ENCODE results near the gene MMP23B. TPM values are rescaled to one million over a fixed set of nuclear protein-coding genes. Genes with fewer than 3 reads are reported as not detected.
A peak's percentile ranks its signal among the peaks of the same experiment; 100 is the strongest.
"Not testable (repeated sequence)": the region's sequence is repeated elsewhere in the genome, so short reads cannot be mapped to it uniquely, and the experiment has no call there.

MMP23B gene
- total and polyA plus RNA-seq, 5 donors from 2014 or later = 0.18 to 4.1 (median 0.21) TPM; not detected in 2

DNA sequence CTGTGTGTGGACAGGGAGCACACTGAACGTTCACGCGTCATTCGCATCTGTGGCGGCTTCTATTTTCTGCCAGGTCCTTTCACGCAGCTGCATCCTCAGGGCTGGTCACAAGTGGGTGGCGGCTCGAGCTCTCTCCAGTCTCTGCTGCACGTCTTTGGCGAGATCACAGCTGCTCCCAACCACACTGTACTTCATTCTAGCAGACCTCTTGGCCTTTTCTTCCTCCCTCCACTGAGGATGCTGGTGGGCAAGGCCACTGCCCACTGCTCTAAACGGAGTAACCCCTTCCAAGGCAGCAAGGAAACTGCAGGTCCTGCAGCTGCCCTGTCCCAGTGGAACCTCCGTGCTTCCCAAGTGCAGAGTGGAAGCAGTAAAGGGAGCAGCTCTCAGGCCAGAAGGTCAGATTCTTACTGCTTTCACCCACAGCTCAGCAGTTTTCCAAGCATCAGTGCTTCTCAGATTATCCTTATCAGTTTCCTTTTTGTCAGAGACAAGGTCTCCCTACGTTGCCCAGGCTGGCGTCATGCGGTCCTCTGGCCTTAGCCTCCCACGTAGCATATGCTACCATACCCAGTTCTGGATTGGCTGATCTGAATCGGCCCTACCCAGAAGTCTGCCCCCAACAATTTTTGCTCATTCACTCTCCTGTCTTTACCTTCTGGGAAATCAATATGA lies 15.7 kb downstream of the MMP23B start:
- H3K36me3 ChIP-seq (ENCODE audit: control insufficient read depth, insufficient read depth, low read length) = peaks cover 37% of the 10 kb centered on the region
- peaks cover 40% of the 10 kb centered on the region for H3K36me3 Mint-ChIP-seq
- not testable (repeated sequence) for ATAC-seq (ENCODE audit: low read depth in 2 of 2)

DNA sequence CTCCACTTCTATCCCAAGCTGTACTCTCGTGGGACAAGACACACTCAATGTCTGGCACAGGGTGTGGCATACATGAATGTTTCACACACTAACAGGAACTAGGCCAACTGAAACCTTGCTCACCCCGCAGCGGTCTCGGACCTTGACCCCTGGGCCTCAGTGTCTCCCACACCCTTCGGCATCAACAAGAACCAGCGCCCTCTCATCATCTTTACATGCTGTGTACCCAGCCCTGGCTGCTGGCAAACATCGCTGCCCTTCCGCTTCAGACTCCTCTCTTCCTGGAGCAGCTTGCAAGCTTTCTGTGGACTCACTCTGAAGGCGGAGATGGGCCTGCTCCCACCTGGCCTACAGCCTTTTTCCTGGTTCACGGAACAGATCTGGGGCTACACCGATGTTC lies 16.3 kb downstream of the MMP23B start:
- H3K4me1 Mint-ChIP-seq; H3K9me3 Mint-ChIP-seq; H3K9me3 ChIP-seq (ENCODE audit: control insufficient read depth in 2 of 2, low read length in 2 of 2); H3K27me3 Mint-ChIP-seq; H3K27ac Mint-ChIP-seq; ATAC-seq (ENCODE audit: low read depth in 2 of 2); H3K4me1 ChIP-seq (ENCODE audit: control insufficient read depth, insufficient read depth, low read length, poor library complexity, severe bottlenecking); H3K4me3 ChIP-seq (ENCODE audit: low read depth, low read length); DNase-seq; H3K27me3 ChIP-seq (ENCODE audit: control insufficient read depth, insufficient read depth, low read length); H3K27ac ChIP-seq (ENCODE audit: insufficient read depth, low read length, poor library complexity, severe bottlenecking): not testable (repeated sequence)
- Mint-ChIP-seq H3K36me3 (peaks cover 40% of the 10 kb centered on the region), H3K4me3 (peak overlapping the region in 1 of 4 donors; percentile 29)
- peaks cover 41% of the 10 kb centered on the region for H3K36me3 ChIP-seq (ENCODE audit: control insufficient read depth, insufficient read depth, low read length)

More for the DNA sequence above, 15.7 kb downstream of the MMP23B start:
- H3K27me3 Mint-ChIP-seq; H3K9me3 Mint-ChIP-seq; H3K27ac ChIP-seq (ENCODE audit: insufficient read depth, low read length, poor library complexity, severe bottlenecking); H3K27me3 ChIP-seq (ENCODE audit: control insufficient read depth, insufficient read depth, low read length); H3K4me3 ChIP-seq (ENCODE audit: low read depth, low read length); H3K4me1 Mint-ChIP-seq; H3K27ac Mint-ChIP-seq; DNase-seq; H3K4me1 ChIP-seq (ENCODE audit: control insufficient read depth, insufficient read depth, low read length, poor library complexity, severe bottlenecking); H3K9me3 ChIP-seq (ENCODE audit: control insufficient read depth in 2 of 2, low read length in 2 of 2): not testable (repeated sequence)
- H3K4me3 Mint-ChIP-seq = peak overlapping the region in 1 of 4 donors; percentile 29

DNA sequence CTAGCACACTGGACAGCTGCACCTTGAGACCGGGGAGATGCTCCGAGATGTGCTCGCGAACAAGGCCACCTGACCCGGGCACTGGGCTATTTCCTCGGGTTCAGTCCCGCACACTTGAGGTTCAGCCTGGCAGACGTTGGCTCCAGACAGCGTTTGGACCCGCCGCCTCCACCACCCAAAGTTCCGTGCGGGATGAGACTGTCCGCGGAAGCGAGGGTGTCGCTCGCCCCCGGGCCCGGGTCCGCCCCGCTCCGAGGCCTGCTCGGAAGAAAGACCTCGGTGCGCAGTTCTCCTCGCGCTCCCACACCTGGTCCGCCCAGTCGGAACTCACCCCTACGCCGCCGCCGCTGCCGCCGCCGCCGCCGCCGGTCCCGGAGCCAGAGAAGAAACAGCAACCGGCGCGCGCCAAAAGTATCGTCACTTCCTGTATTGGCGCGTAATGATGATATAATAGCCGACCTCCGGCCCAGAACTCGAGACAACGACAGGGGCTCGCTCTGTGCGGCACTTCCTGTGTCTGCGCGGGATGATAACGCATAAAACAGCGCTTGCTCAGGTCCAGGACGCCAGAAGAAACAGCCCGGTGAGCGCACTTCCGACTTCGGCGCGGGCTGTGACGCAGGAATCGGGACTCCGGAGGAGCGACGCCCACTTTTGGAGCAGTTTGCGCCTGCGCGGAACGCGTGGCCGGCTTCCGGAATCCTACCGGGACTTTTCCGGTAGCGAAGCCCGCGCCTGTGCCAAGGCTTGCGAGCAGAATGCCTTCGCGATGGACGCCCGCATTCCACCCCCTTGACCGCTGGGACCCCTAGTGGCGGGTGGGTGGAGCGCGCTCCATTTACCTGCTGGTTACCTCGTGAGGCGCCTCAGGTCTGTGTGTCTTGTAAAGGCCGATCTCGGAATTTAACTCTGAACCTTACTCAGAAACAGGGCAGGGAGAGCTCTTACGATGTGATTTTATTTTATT lies 26.9 kb downstream of the MMP23B start, which contains the start of gene CDK11B:
Gene CDK11B (minus strand): TSS at position 422 of the 967 bp plus-strand sequence. CDS start 1,519 bp downstream, outside the sequence.
- not testable (repeated sequence) for H3K27me3 ChIP-seq (ENCODE audit: control insufficient read depth, insufficient read depth, low read length); H3K27me3 Mint-ChIP-seq; H3K9me3 Mint-ChIP-seq; H3K36me3 Mint-ChIP-seq; H3K4me1 ChIP-seq (ENCODE audit: control insufficient read depth, insufficient read depth, low read length, poor library complexity, severe bottlenecking); H3K9me3 ChIP-seq (ENCODE audit: control insufficient read depth in 2 of 2, low read length in 2 of 2); H3K36me3 ChIP-seq (ENCODE audit: control insufficient read depth, insufficient read depth, low read length)
- Histone ChIP-seq H3K27ac (ENCODE audit: insufficient read depth, low read length, poor library complexity, severe bottlenecking) (peak within 1 kb of the TSS; percentile 91), H3K4me3 (ENCODE audit: low read depth, low read length) (peak within 1 kb of the TSS; percentile 69)
- H3K4me3 Mint-ChIP-seq = peak within 1 kb of the TSS; percentile 95 to 97 (median 97)
- ATAC-seq (ENCODE audit: low read depth in 2 of 2) (peak; percentile 97), DNase-seq (peak; percentile 97 to 98 (median 97))
- H3K4me1 Mint-ChIP-seq = peaks cover 2 to 15% (median 8%) of the 10 kb centered on the region in 4 donors
- H3K27ac Mint-ChIP-seq = peak within 1 kb of the TSS; percentile 99 to 100 (median 99)

DNA sequence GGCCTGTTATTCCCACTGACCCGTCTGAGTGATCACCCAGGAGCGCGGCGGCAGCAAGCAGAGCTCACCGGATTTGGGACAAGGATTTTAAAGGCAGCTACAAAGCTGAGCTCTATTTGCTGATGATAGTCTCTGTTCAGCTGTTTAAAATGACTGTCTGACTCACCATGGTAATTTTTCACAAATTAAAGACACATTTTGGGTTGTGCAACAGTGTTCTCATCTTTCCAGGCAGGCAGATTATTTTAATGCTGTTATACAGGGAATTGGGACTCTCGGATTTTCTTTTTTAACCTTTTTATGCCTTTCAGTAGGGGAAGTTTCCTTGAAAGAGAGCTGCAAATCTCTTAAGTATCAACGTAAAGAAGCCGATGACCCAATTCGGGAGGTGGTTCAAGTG lies 30.4 kb downstream of the MMP23B start:
- not testable (repeated sequence) for H3K9me3 Mint-ChIP-seq; H3K9me3 ChIP-seq (ENCODE audit: control insufficient read depth in 2 of 2, low read length in 2 of 2); H3K4me1 ChIP-seq (ENCODE audit: control insufficient read depth, insufficient read depth, low read length, poor library complexity, severe bottlenecking); H3K27me3 ChIP-seq (ENCODE audit: control insufficient read depth, insufficient read depth, low read length); H3K4me3 Mint-ChIP-seq; H3K4me3 ChIP-seq (ENCODE audit: low read depth, low read length); H3K27ac ChIP-seq (ENCODE audit: insufficient read depth, low read length, poor library complexity, severe bottlenecking); H3K36me3 Mint-ChIP-seq; H3K27me3 Mint-ChIP-seq; ATAC-seq (ENCODE audit: low read depth in 2 of 2); DNase-seq
- H3K36me3 ChIP-seq (ENCODE audit: control insufficient read depth, insufficient read depth, low read length) = peaks cover 15% of the 10 kb centered on the region
- Mint-ChIP-seq H3K4me1 (peaks cover under 1 to 13% (median 8%) of the 10 kb centered on the region in 4 donors), H3K27ac (peak overlapping the region in 1 of 3 donors; percentile 44)

DNA sequence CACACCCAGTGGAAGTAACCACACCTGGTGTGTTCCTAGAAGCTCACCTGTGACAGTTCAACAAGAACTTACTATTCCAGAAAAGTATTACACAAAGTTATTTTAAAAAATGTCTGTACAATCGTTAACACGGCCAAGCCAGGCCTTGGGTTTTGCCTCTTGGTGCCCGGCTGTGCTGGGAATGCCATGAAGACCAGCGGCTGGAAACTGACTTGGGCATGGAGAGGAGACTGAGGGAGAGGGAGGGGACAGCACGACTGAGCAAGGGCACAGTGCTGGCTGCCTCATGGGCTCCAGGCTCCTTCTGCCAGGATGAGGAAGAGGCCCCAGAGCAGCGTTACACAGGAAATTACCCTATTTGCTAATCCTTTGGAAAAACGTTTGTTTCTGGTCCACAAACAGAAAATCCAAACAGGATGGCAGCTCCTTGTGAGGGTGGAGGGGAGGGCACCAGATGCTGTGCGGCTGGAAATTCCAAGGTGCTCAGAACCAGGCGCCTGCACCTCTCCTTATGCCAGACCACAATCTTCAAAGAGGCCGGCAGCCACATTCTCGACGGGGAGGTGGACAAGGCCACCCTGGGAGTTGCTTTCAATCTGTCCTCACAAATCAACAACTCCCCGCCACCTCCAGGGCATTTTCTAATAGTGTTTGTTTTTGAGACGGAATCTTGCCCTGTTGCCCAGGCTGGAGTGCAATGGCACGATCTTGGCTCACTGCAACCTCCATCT lies 31.0 kb downstream of the MMP23B start:
- H3K27ac Mint-ChIP-seq = peak overlapping the region in 1 of 3 donors; percentile 44
- DNase-seq = peak in 1 of 3 donors; percentile 36
- H3K4me3 ChIP-seq (ENCODE audit: low read depth, low read length); H3K27me3 ChIP-seq (ENCODE audit: control insufficient read depth, insufficient read depth, low read length); H3K4me1 ChIP-seq (ENCODE audit: control insufficient read depth, insufficient read depth, low read length, poor library complexity, severe bottlenecking); H3K36me3 Mint-ChIP-seq; H3K27me3 Mint-ChIP-seq; H3K27ac ChIP-seq (ENCODE audit: insufficient read depth, low read length, poor library complexity, severe bottlenecking); H3K9me3 ChIP-seq (ENCODE audit: control insufficient read depth in 2 of 2, low read length in 2 of 2); H3K9me3 Mint-ChIP-seq; ATAC-seq (ENCODE audit: low read depth in 2 of 2); H3K4me3 Mint-ChIP-seq: not testable (repeated sequence)
- H3K4me1 Mint-ChIP-seq = peaks cover 3 to 14% (median 8%) of the 10 kb centered on the region in 4 donors
- peaks cover 18% of the 10 kb centered on the region for H3K36me3 ChIP-seq (ENCODE audit: control insufficient read depth, insufficient read depth, low read length)

DNA sequence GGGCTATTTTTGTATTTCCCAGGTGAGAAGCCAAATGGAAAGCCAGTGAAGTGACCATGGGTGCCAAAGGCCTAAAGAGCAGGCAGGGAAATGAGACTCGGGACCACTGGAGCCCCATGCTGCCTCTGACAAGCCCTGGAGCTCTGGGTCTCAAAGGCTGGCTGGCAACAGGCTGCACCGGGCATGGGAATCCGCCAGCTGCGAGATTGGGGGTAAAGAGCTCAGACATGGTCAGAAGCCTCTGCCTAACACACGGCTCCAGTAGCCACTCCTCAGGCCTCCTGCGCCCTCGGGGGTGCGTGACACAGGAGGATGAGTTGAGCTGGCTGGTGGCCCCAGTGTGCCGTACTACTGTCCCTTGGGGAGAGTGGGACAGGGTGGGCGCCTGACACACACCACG lies 32.3 kb downstream of the MMP23B start:
- H3K4me3 ChIP-seq (ENCODE audit: low read depth, low read length); H3K4me3 Mint-ChIP-seq; H3K4me1 ChIP-seq (ENCODE audit: control insufficient read depth, insufficient read depth, low read length, poor library complexity, severe bottlenecking); H3K27ac Mint-ChIP-seq; H3K4me1 Mint-ChIP-seq; H3K27ac ChIP-seq (ENCODE audit: insufficient read depth, low read length, poor library complexity, severe bottlenecking); H3K9me3 Mint-ChIP-seq; H3K9me3 ChIP-seq (ENCODE audit: control insufficient read depth in 2 of 2, low read length in 2 of 2); H3K27me3 ChIP-seq (ENCODE audit: control insufficient read depth, insufficient read depth, low read length); DNase-seq; H3K36me3 Mint-ChIP-seq; ATAC-seq (ENCODE audit: low read depth in 2 of 2); H3K27me3 Mint-ChIP-seq: not testable (repeated sequence)
- peaks cover 21% of the 10 kb centered on the region for H3K36me3 ChIP-seq (ENCODE audit: control insufficient read depth, insufficient read depth, low read length)

DNA sequence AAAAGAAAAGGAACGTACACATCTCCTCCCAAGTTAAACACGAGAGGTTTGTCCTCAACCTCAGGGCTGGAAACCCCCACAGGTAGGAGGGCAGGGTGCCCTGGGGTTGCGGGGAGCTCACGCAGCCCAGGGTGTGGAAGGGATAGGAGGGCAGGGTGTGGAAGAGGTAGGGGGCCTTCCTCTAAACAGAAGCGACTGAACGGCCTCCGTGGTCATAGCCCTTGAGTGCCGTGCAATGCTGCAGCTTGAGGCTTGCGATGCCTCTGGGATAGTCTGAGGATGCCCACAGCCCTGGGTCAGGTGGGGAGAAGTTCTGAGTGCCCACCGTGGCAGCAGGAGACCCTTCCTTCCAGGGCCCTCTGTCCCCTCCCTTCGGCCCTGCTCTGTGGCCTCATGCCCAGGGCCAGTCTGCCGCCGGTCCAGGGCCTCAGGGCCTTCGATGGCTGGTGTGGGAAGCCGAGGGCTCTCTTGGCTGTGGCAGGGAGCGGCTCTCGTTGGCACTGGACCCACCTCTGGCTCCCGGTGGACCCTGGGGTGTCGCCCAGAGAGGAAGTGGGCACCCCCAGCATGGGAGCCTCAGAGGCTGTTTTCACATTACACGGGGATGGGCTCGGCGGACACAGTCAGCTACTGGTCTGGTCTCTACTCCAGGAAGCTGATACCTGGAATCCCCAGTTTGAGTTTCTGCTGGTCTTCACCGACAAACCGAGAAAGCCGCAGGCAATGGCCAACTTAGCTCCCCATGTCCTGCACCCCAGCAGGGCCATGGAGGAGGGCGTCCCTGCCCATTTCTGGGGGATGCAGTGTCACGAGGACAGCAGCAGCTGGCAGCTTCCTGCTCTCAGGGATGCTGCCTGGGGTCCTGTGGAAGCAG lies 33.2 kb downstream of the MMP23B start:
- Histone ChIP-seq H3K9me3 (ENCODE audit: control insufficient read depth in 2 of 2, low read length in 2 of 2) (no peaks in the 10 kb centered on the region), H3K4me1 (ENCODE audit: control insufficient read depth, insufficient read depth, low read length, poor library complexity, severe bottlenecking) (no peaks in the 10 kb centered on the region), H3K27ac (ENCODE audit: insufficient read depth, low read length, poor library complexity, severe bottlenecking) (no peak overlapping the region), H3K4me3 (ENCODE audit: low read depth, low read length) (no peak overlapping the region), H3K36me3 (ENCODE audit: control insufficient read depth, insufficient read depth, low read length) (peaks cover 27% of the 10 kb centered on the region), H3K27me3 (ENCODE audit: control insufficient read depth, insufficient read depth, low read length) (no peaks in the 10 kb centered on the region)
- no peaks in the 10 kb centered on the region for H3K27me3 Mint-ChIP-seq
- peaks cover 4% of the 10 kb centered on the region for H3K36me3 Mint-ChIP-seq
- no peak for DNase-seq
- H3K27ac Mint-ChIP-seq = peak overlapping the region in 1 of 3 donors; percentile 38
- H3K9me3 Mint-ChIP-seq = no peaks in the 10 kb centered on the region
- no peak for ATAC-seq (ENCODE audit: low read depth in 2 of 2)
- no peak overlapping the region for H3K4me3 Mint-ChIP-seq
- peaks cover 0 to 7% (median 2%) of the 10 kb centered on the region in 4 donors for H3K4me1 Mint-ChIP-seq

Data from CD4-positive, CD25-positive, alpha-beta regulatory T cell (primary cell).